Loucy (cell line): ENCODE measurements around the gene MACROD1.

Experiments used
- H2AFZ ChIP-seq: fragments of 200-600 bp; sonication (generic); 2 replicates; pipeline ENCODE4 v1.6.0; 2016; ENCODE audit warnings: antibody characterized with exemption, mild to moderate bottlenecking, low read length, moderate library complexity
- H3F3A ChIP-seq: fragments of 200-600 bp; 2 replicates; pipeline ENCODE4 v1.6.0; 2016; ENCODE audit warnings: antibody characterized with exemption, low read depth, mild to moderate bottlenecking
- H3K27me3 ChIP-seq: fragments of 200-600 bp; sonication (generic); 2 replicates; pipeline ENCODE4 v1.6.1; 2014; ENCODE audit warnings: low read length, mild to moderate bottlenecking; ENCODE audit not compliant: insufficient read depth, poor library complexity, severe bottlenecking
- H3K36me3 ChIP-seq: fragments of 200-600 bp; sonication (generic); 2 replicates; pipeline ENCODE4 v1.6.1; 2016; ENCODE audit warnings: low read length; ENCODE audit not compliant: insufficient read depth
- H3K4me1 ChIP-seq: fragments of 200-600 bp; sonication (generic); 2 replicates; pipeline ENCODE4 v1.5.1; 2014; ENCODE audit warnings: low read length, mild to moderate bottlenecking; ENCODE audit not compliant: insufficient read depth, poor library complexity, severe bottlenecking
- H3K4me2 ChIP-seq: fragments of 200-600 bp; sonication (generic); 2 replicates; pipeline ENCODE4 v1.6.0; 2014; ENCODE audit warnings: antibody characterized with exemption, low read length, low read depth, mild to moderate bottlenecking; ENCODE audit not compliant: poor library complexity, severe bottlenecking
- H3K4me3 ChIP-seq: fragments of 200-600 bp; sonication (generic); 2 replicates; pipeline ENCODE4 v1.5.1; 2014; ENCODE audit warnings: low read length, mild to moderate bottlenecking, mixed read lengths; ENCODE audit not compliant: poor library complexity, severe bottlenecking
- H3K79me2 ChIP-seq: fragments of 200-600 bp; sonication (generic); 2 replicates; pipeline ENCODE4 v1.6.1; 2014; ENCODE audit warnings: low read length; ENCODE audit not compliant: insufficient read depth
- H3K9ac ChIP-seq: fragments of 200-600 bp; sonication (generic); 2 replicates; pipeline ENCODE4 v1.6.0; 2014; ENCODE audit warnings: mild to moderate bottlenecking, low read depth, low read length, moderate library complexity; ENCODE audit not compliant: poor library complexity, severe bottlenecking
- H3K9me2 ChIP-seq: fragments of 200-600 bp; sonication (generic); replicated peaks from 2 replicates; pipeline ENCODE4 v1.6.1; 2016; ENCODE audit warnings: low read depth, low read length, mixed read lengths
- H3K9me3 ChIP-seq: fragments of 200-600 bp; sonication (generic); 2 replicates; pipeline ENCODE4 v1.6.1; 2014; ENCODE audit warnings: mild to moderate bottlenecking, antibody characterized with exemption, low read length, low read depth; ENCODE audit not compliant: insufficient read depth
- H4K20me1 ChIP-seq: fragments of 200-600 bp; sonication (generic); 2 replicates; pipeline ENCODE4 v1.6.0; 2014; ENCODE audit warnings: antibody characterized with exemption, low read length, mild to moderate bottlenecking; ENCODE audit not compliant: insufficient read depth, poor library complexity, severe bottlenecking
- CTCF ChIP-seq: fragments of 200-600 bp; sonication (generic); conservative IDR thresholded peaks from 2 replicates; pipeline ENCODE4 v1.5.1; 2014; ENCODE audit warnings: mild to moderate bottlenecking, antibody characterized with exemption, low read length
- EZH2phosphoT487 ChIP-seq: fragments of 200-600 bp; IDR thresholded peaks from 2 replicates; pipeline ENCODE4 v1.6.1; 2018; ENCODE audit warnings: antibody characterized with exemption, mild to moderate bottlenecking, moderate library complexity, borderline replicate concordance

Gene MACROD1

GRCh38 chr11:64128255-64129006 is 37.5 kb downstream of the MACROD1 start:
- H4K20me1 ChIP-seq: no peaks in the 10 kb centered on the region
- H3K9ac ChIP-seq: no peak overlapping the region
- H3F3A ChIP-seq: no peaks in the 10 kb centered on the region
- H3K9me3 ChIP-seq: no peaks in the 10 kb centered on the region
- TF ChIP-seq EZH2phosphoT487 (no peak), CTCF (no peak)
- no peaks in the 10 kb centered on the region for H3K36me3 ChIP-seq
- no peaks in the 10 kb centered on the region for H3K4me1 ChIP-seq
- no peak overlapping the region for H2AFZ ChIP-seq
- H3K79me2 ChIP-seq: no peaks in the 10 kb centered on the region
- no peak overlapping the region for H3K4me3 ChIP-seq
- no peaks in the 10 kb centered on the region for H3K9me2 ChIP-seq
- no peak overlapping the region for H3K4me2 ChIP-seq
- no peaks in the 10 kb centered on the region for H3K27me3 ChIP-seq

GRCh38 chr11:64127267-64128072 is 38.4 kb downstream of the MACROD1 start:
- no peak overlapping the region for H3K4me3 ChIP-seq
- H3K9me3 ChIP-seq: no peaks in the 10 kb centered on the region
- H3F3A ChIP-seq: no peaks in the 10 kb centered on the region
- TF ChIP-seq CTCF: no peak
- no peak for TF ChIP-seq EZH2phosphoT487
- no peaks in the 10 kb centered on the region for H3K27me3 ChIP-seq
- no peaks in the 10 kb centered on the region for H4K20me1 ChIP-seq
- no peak overlapping the region for H3K4me2 ChIP-seq
- H2AFZ ChIP-seq: no peak overlapping the region
- H3K79me2 ChIP-seq: no peaks in the 10 kb centered on the region
- no peak overlapping the region for H3K9ac ChIP-seq
- H3K36me3 ChIP-seq: no peaks in the 10 kb centered on the region
- no peaks in the 10 kb centered on the region for H3K9me2 ChIP-seq
- no peaks in the 10 kb centered on the region for H3K4me1 ChIP-seq

- Histone ChIP-seq H2AFZ (no peak overlapping the region), H3K79me2 (no peaks in the 10 kb centered on the region), H3F3A (no peaks in the 10 kb centered on the region), H3K4me3 (no peak overlapping the region), H4K20me1 (no peaks in the 10 kb centered on the region), H3K4me2 (no peak overlapping the region), H3K9ac (no peak overlapping the region), H3K9me2 (no peaks in the 10 kb centered on the region), H3K9me3 (no peaks in the 10 kb centered on the region), H3K36me3 (no peaks in the 10 kb centered on the region), H3K4me1 (no peaks in the 10 kb centered on the region), H3K27me3 (no peaks in the 10 kb centered on the region)
- no peak for TF ChIP-seq CTCF
- no peak for TF ChIP-seq EZH2phosphoT487
Measured at GRCh38 chr11:64126796-64127195, 39.1 kb downstream of the MACROD1 start.
